GM12891 (cell line): ENCODE results near the gene C19orf38. TPM values are rescaled to one million over a fixed set of nuclear protein-coding genes. Genes with fewer than 3 reads are reported as not detected.

Experiments
- DNase-seq: peaks from one replicate; pipeline ENCODE4 v3.0.0; 2011; ENCODE audit warnings: low spot score; ENCODE audit not compliant: insufficient read length
- FAIRE-seq: peaks from 2 replicates; lab custom pipeline; 2011; peaks lifted over from hg19 to GRCh38; lab: Jason Lieb, UNC
- PAX5 ChIP-seq: IDR thresholded peaks from 2 replicates; pipeline ENCODE4 v1.6.1; 2011; ENCODE audit warnings: low read length, moderate library complexity, mild to moderate bottlenecking; ENCODE audit not compliant: insufficient read depth, severe bottlenecking
- POLR2A ChIP-seq: IDR thresholded peaks from 2 replicates; pipeline ENCODE4 v1.6.1; 2011; ENCODE audit warnings: low read depth, low read length, control low read depth
- POLR2AphosphoS5 ChIP-seq: IDR thresholded peaks from 2 replicates; pipeline ENCODE4 v1.6.1; 2011; ENCODE audit warnings: low read depth, low read length, control low read depth
- POU2F2 ChIP-seq: IDR thresholded peaks from 2 replicates; pipeline ENCODE4 v1.6.1; 2011; ENCODE audit warnings: low read depth, mild to moderate bottlenecking, control low read depth, low read length, moderate library complexity
- SPI1 ChIP-seq: IDR thresholded peaks from 2 replicates; pipeline ENCODE4 v1.6.1; 2011; ENCODE audit warnings: low read depth, low read length, control low read depth
- TAF1 ChIP-seq: IDR thresholded peaks from 2 replicates; pipeline ENCODE4 v1.6.1; 2011; ENCODE audit warnings: low read depth, low read length, control low read depth
- polyA plus RNA-seq: library from polyadenylated mRNA; unstranded; fragments of >200 nt; gene quantifications from one replicate; pipeline ENCODE4 v1.2.1, GENCODE V29; 2012; ENCODE audit warnings: low read depth, missing spikeins, inconsistent platforms; ENCODE audit not compliant: missing spikeins

C19orf38 gene, protein sequence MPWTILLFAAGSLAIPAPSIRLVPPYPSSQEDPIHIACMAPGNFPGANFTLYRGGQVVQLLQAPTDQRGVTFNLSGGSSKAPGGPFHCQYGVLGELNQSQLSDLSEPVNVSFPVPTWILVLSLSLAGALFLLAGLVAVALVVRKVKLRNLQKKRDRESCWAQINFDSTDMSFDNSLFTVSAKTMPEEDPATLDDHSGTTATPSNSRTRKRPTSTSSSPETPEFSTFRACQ
- polyA plus RNA-seq: 5.8 TPM

- DNase-seq: no peak
- no peak for TF ChIP-seq POU2F2
- TF ChIP-seq TAF1: no peak
- TF ChIP-seq POLR2A: no peak
- TF ChIP-seq SPI1: no peak
- peak; percentile 5 for FAIRE-seq
Measured at GRCh38 chr19:10848230-10848856, at the start of gene C19orf38. TSS of gene C19orf38 (plus strand) at chr19:10848415. CDS start at chr19:10848509, 94 bp downstream.

DNA sequence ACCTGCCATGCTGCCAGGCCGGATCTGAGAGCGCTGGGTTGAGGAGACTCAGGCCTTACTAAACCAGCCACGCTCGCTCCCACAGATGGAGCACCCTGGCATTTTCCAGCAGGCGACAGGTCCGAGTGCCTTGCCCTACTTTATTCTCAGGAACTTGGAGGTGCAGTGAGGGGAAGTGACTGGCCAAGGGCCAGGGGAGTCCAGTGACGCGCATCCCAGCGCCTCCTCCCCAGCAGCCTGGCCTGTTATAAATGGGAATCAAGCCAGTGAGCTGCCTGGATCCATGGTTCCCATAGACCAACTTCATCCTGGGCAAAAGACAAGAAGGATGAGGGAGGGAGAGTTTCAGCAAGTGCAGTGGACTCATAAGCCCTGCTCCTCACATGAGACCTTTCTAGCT is 47.7 kb upstream of the C19orf38 start:
- FAIRE-seq: no peak
- DNase-seq: no peak
- TF ChIP-seq PAX5 (no peak), TAF1 (no peak), POU2F2 (no peak), POLR2AphosphoS5 (no peak), POLR2A (no peak), SPI1 (no peak)

DNA sequence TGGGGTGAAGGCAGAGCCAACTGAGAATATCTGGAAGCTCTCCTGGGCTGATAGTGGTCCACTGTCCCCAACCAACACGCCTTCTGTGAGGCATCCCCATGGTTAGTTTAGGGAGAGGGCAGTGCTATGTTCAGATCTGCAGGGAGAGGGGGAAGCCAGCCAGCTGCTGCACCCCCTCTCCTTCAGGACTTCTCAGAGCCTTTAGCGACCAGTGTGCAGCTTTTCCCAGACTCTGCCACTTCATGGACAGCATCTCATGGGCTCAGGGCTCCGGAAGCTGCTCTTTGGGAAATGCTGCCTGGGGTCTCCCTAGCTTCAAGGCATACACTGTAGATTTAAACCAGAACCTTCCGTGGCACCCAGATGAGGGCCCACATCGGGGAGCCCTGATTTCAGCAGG is 45.7 kb upstream of the C19orf38 start:
- TF ChIP-seq PAX5 (no peak), TAF1 (no peak), SPI1 (no peak), POLR2A (no peak), POLR2AphosphoS5 (no peak), POU2F2 (no peak)
- FAIRE-seq (no peak), DNase-seq (no peak)

GRCh38 chr19:10803252-10803651 is 45.0 kb upstream of the C19orf38 start:
- TF ChIP-seq SPI1: no peak
- no peak for FAIRE-seq

DNA sequence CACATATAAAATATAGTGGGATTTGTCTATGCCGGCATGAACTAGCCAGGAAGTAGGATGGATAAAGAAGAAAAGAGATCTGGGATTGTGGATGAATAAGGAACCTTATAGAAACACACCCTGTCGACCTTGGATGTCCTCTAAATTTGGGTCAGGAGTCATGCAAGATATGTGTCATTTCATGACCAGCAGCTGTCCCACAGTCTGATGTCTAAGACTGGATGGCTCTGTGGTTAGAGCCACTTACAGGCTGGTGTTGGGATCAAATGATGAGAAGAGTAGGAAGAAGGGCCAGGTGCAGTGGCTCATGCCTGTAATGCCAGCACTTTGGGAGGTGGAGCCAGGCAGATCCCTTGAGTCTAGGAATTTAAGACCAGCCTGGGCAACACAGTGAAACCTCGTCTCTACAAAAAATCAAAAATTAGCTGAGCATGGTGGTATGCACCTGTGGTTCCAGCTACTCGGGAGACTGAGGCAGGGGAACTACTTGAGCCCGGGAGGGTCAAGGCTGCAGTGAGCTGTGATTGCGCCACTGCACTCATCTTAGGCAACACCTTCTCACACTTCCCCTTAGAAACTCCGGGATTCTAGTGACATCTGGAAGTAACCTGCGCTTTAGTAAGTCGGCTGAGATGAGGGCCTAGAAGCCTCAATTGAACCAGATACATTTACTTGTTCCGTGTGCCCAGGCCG is 43.0 kb upstream of the C19orf38 start:
- FAIRE-seq (no peak), DNase-seq (no peak)
- TF ChIP-seq TAF1 (no peak), POLR2A (no peak), POLR2AphosphoS5 (no peak), POU2F2 (no peak), SPI1 (no peak), PAX5 (no peak)

More at GRCh38 chr19:10803252-10803651, 45.0 kb upstream of the C19orf38 start:
- DNase-seq: no peak

DNA sequence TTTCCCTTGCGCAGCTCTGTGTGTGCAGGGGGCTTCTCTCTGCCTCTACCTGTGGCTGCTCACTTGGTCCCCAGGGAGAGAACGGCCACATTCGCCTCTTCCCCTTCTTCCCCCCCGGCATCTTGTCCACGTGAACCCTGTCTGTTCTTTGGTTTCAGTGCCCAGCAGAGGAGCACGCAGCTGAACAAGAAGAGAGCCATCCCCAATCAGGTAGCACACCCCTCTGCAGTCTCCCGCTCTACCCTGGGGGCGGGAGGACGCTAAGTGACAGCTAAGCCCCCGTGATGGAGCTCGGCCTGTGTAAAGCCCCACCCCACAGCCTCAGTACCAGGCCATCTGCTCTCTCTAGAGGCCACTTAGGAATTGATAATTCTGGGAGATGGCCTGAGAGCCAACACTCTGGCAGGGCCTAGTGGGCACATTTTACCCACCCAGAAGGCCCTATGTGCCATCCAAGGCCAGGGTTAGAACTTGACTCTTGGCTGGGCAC is 42.4 kb upstream of the C19orf38 start:
- FAIRE-seq (no peak), DNase-seq (no peak)
- no peak for TF ChIP-seq POU2F2
- TF ChIP-seq PAX5: no peak
- no peak for TF ChIP-seq TAF1
- no peak for TF ChIP-seq SPI1
- no peak for TF ChIP-seq POLR2A
- TF ChIP-seq POLR2AphosphoS5: no peak

DNA sequence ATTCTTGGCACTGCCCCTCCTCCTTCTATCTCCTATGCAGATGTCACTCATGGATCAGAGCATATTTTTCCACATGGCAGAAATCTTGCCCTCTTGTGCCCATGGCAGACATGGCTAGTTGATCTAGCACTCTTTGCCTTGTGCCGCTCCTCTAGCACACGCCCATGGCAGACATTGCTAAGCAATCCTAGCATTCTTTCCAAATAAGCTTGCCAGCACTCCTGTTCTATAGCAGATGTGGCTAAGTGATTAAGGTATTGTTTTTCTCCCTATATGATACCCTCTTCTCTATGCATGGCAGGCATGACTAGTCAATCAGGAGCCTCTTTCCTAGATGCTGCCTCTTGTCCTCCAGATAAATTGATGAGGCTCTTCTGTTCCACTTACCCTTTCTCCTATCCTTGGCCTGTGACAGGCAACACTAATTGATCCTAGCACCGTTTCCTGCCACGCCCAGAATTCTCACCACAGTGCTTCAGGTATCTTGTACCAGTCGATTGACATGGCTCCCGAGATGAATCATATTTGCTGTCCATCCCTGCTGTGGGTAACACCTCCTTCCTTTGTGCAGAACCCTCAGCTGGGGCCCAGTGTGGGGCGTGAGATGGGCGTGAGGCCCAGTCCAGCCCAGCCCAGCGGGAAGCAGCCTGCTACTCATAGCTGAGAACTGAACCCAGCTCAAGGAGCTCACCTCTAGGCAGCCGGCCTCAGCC is 39.1 kb upstream of the C19orf38 start:
- FAIRE-seq (no peak), DNase-seq (no peak)
- TF ChIP-seq POLR2AphosphoS5 (no peak), POU2F2 (no peak), SPI1 (no peak), PAX5 (no peak), POLR2A (no peak), TAF1 (no peak)

DNA sequence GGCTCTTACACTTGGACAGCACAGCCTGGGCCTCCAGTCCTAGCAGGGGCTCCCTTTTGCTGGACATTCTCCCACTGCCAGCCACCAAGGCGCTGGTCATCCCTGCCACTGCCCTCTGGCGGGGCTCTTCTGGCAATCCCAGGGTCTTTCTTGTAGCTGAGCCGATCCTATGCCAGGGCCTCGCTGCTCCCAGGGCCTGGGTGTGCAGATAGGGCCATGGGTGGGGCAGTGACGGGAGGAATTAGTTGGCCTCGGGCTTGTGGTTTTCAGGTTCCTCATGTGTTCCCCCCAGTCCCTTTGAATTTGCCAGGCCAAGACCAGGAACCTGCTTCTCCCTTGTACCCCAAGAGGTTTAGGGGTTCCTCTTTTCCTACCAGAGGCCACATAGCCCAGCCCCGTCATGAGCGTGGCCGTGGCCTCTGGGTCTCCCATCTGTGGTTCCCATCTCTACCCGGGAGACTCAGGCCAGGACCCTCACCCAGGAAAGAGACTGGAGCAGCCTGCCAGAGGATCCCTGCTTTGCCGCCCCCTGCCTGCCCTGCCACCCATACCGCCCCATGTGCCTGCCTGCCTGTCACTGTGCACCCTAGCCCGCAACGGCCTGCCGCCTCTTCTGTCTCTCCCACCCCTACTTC is 38.4 kb upstream of the C19orf38 start:
- FAIRE-seq (no peak), DNase-seq (no peak)
- TF ChIP-seq POU2F2 (no peak), TAF1 (no peak), POLR2A (no peak), POLR2AphosphoS5 (no peak), SPI1 (no peak), PAX5 (no peak)

- DNase-seq (no peak), FAIRE-seq (no peak)
- TF ChIP-seq TAF1 (no peak), POU2F2 (no peak), SPI1 (no peak), PAX5 (no peak), POLR2A (no peak)
Measured at GRCh38 chr19:10811391-10812111, 36.7 kb upstream of the C19orf38 start.
